HepG2 (cell line): ENCODE results near the gene ZNF324B. TPM values are rescaled to one million over a fixed set of nuclear protein-coding genes. Genes with fewer than 3 reads are reported as not detected.

Experiments used
- GABPB1 ChIP-seq: IDR thresholded peaks from 2 replicates; pipeline ENCODE4 v1.6.1; 2016; ENCODE audit warnings: mild to moderate bottlenecking, missing genetic modification reagents, moderate library complexity, missing compliant biosample characterization
- MTF2 ChIP-seq: sonication (generic); formaldehyde crosslinking; IDR thresholded peaks from 2 replicates; pipeline ENCODE4 v1.5.0; 2020; ENCODE audit warnings: missing genetic modification reagents, borderline replicate concordance
- NFE2L2 ChIP-seq: fragments of 150-350 bp; IDR thresholded peaks from 2 replicates; pipeline ENCODE4 v1.6.1; 2014; ENCODE audit warnings: low read length
- NRL ChIP-seq: sonication (generic); formaldehyde crosslinking; IDR thresholded peaks from 2 replicates; pipeline ENCODE4 v1.5.0; 2020; ENCODE audit warnings: missing genetic modification reagents, mild to moderate bottlenecking, moderate library complexity, borderline replicate concordance
- PHF20 ChIP-seq: sonication (generic); formaldehyde crosslinking; IDR thresholded peaks from 2 replicates; pipeline ENCODE4 v1.5.0; 2020; ENCODE audit warnings: mild to moderate bottlenecking, missing genetic modification reagents
- PHF5A ChIP-seq: IDR thresholded peaks from one replicate; pipeline ENCODE4 v1.6.1; 2018; ENCODE audit warnings: low read depth, missing genetic modification reagents; ENCODE audit not compliant: unreplicated experiment
- POGZ ChIP-seq: sonication (generic); formaldehyde crosslinking; IDR thresholded peaks from 2 replicates; pipeline ENCODE4 v1.4.0; 2020; ENCODE audit warnings: mild to moderate bottlenecking, missing genetic modification reagents
- RBM22 ChIP-seq: fragments of 200-400 bp; formaldehyde crosslinking; optimal IDR thresholded peaks from 2 replicates; pipeline ENCODE3; 2017; ENCODE audit warnings: mild to moderate bottlenecking, low read length, moderate library complexity
- REXO4 ChIP-seq: sonication (generic); formaldehyde crosslinking; IDR thresholded peaks from 2 replicates; pipeline ENCODE4 v1.8.0; 2022; ENCODE audit warnings: missing genetic modification reagents, mild to moderate bottlenecking, borderline replicate concordance
- SOX6 ChIP-seq, 2 experiments: fragments of 450-650 bp in 1 of 2; sonication (generic) in 1 of 2; formaldehyde crosslinking in 1 of 2; IDR thresholded peaks; 2 replicates each; pipeline versions ENCODE4 v1.4.0 to v1.6.1; 2017 to 2020; ENCODE audit warnings: antibody characterized with exemption in 1 of 2, mild to moderate bottlenecking in 1 of 2, missing genetic modification reagents in 1 of 2
- TCF7 ChIP-seq: sonication (generic); IDR thresholded peaks from 2 replicates; pipeline ENCODE4 v1.6.1; 2016; ENCODE audit warnings: antibody characterized with exemption, low read depth
- ZNF34 ChIP-seq: sonication (generic); formaldehyde crosslinking; IDR thresholded peaks from 2 replicates; pipeline ENCODE4 v1.4.0; 2020; ENCODE audit warnings: mild to moderate bottlenecking, missing genetic modification reagents, borderline replicate concordance
- ZNF362 ChIP-seq: sonication (generic); formaldehyde crosslinking; IDR thresholded peaks from 2 replicates; pipeline ENCODE4 v1.4.0; 2020; ENCODE audit warnings: missing genetic modification reagents, mild to moderate bottlenecking, borderline replicate concordance
- ZNF547 ChIP-seq: sonication (generic); formaldehyde crosslinking; IDR thresholded peaks from 2 replicates; pipeline ENCODE4 v1.5.1; 2020; ENCODE audit warnings: mild to moderate bottlenecking, missing genetic modification reagents
- ZNF572 ChIP-seq: sonication (generic); formaldehyde crosslinking; IDR thresholded peaks from 2 replicates; pipeline ENCODE4 v1.5.1; 2020; ENCODE audit warnings: mild to moderate bottlenecking, missing genetic modification reagents
- ZNF672 ChIP-seq: sonication (generic); formaldehyde crosslinking; IDR thresholded peaks from 2 replicates; pipeline ENCODE4 v1.8.1; 2022; ENCODE audit warnings: missing genetic modification reagents
- ZNF775 ChIP-seq: sonication (generic); formaldehyde crosslinking; IDR thresholded peaks from 2 replicates; pipeline ENCODE4 v1.4.0; 2020; ENCODE audit warnings: missing genetic modification reagents, mild to moderate bottlenecking, moderate library complexity, borderline replicate concordance
- ZSCAN30 ChIP-seq: sonication (generic); formaldehyde crosslinking; IDR thresholded peaks from 2 replicates; pipeline ENCODE4 v1.5.0; 2020; ENCODE audit warnings: mild to moderate bottlenecking, missing genetic modification reagents
- polyA plus RNA-seq, 8 experiments: library from polyadenylated mRNA; depleted of rRNA in 3 of 8; stranded (reverse) in 7 of 8; unstranded in 1 of 8; fragments of >200 nt; fragmentation: Illumina TruSeq in 4 of 8; extraction: Trizol in 4 of 8; gene quantifications; 2 replicates each; pipeline versions ENCODE4 v1.2.1 to v1.2.3, GENCODE V29; 2011 to 2016; ENCODE audit warnings: low read depth in 4 of 8, missing spikeins in 1 of 8, mixed read lengths in 1 of 8; ENCODE audit not compliant: insufficient read depth in 1 of 8
- total RNA-seq, 5 experiments: library from RNA; depleted of rRNA; stranded (reverse); fragments of >200 nt; fragmentation: Illumina TruSeq; extraction: Trizol; gene quantifications; 2 replicates each; pipeline ENCODE4 v1.2.3, GENCODE V29; 2016; ENCODE audit warnings: low read depth in 1 of 5
- TF ChIP-seq, protein P1 (sequence below): sonication (generic); formaldehyde crosslinking; IDR thresholded peaks from 2 replicates; pipeline ENCODE4 v1.8.0; 2022; ENCODE audit warnings: mild to moderate bottlenecking, missing genetic modification reagents, borderline replicate concordance
- TF ChIP-seq, protein P2 (sequence below): sonication (generic); formaldehyde crosslinking; IDR thresholded peaks from 2 replicates; pipeline ENCODE4 v1.4.0; 2020; ENCODE audit warnings: missing genetic modification reagents, low read depth, mild to moderate bottlenecking, borderline replicate concordance
- TF ChIP-seq, protein P3 (sequence below): sonication (generic); formaldehyde crosslinking; IDR thresholded peaks from 2 replicates; pipeline ENCODE4 v1.5.0; 2020; ENCODE audit warnings: mild to moderate bottlenecking, missing genetic modification reagents
- TF ChIP-seq, protein P4 (sequence below): sonication (generic); formaldehyde crosslinking; IDR thresholded peaks from 2 replicates; pipeline ENCODE4 v1.4.0; 2020; ENCODE audit warnings: mild to moderate bottlenecking, missing genetic modification reagents

ZNF324B gene
- total and polyA plus RNA-seq, 2 of the 13 experiments (the other 11 are each of a cell fraction or from before 2014, with no cell fraction given), result 0.53 to 3.0 TPM

- TF ChIP-seq ZNF672 (CRISPR knock-in tag) (no peak), POGZ (CRISPR knock-in tag) (0 out of 2 replicates have a peak, but pooled peaks have one; percentile 23), ZSCAN30 (CRISPR knock-in tag) (no peak), NFE2L2 (no peak), ZNF547 (CRISPR knock-in tag) (no peak), ZNF775 (CRISPR knock-in tag) (no peak), ZNF34 (CRISPR knock-in tag) (no peak), SOX6 (IDR thresholded peaks at IDR 0.05) (no peak), SOX6 (CRISPR knock-in tag; IDR thresholded peaks at IDR 0.05) (no peak), RBM22 (no peak), PHF20 (peak; percentile 72; the same call in 1 of the 2 replicates), TCF7 (no peak), REXO4 (CRISPR knock-in tag) (no peak), PHF5A (CRISPR knock-in tag) (no peak), ZNF362 (CRISPR knock-in tag) (no peak), MTF2 (CRISPR knock-in tag) (no peak), NRL (no peak; the same call in 1 of the 2 replicates), GABPB1 (CRISPR knock-in tag) (peak; percentile 97), ZNF572 (CRISPR knock-in tag) (0 out of 2 replicates have a peak, but pooled peaks have one; percentile 58)
- TF ChIP-seq, protein P1, sequence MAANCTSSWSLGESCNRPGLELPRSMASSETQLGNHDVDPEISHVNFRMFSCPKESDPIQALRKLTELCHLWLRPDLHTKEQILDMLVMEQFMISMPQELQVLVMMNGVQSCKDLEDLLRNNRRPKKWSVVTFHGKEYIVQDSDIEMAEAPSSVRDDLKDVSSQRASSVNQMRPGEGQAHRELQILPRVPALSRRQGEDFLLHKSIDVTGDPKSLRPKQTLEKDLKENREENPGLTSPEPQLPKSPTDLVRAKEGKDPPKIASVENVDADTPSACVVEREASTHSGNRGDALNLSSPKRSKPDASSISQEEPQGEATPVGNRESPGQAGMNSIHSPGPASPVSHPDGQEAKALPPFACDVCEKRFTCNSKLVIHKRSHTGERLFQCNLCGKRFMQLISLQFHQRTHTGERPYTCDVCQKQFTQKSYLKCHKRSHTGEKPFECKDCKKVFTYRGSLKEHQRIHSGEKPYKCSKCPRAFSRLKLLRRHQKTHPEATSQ (CRISPR knock-in tag), result no peak
- TF ChIP-seq, protein P2, sequence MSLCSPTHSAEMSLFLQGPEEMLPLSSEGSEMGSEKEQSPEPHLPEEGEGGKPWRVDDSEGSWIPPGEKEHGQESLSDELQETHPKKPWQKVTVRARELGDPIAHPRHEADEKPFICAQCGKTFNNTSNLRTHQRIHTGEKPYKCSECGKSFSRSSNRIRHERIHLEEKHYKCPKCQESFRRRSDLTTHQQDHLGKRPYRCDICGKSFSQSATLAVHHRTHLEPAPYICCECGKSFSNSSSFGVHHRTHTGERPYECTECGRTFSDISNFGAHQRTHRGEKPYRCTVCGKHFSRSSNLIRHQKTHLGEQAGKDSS (CRISPR knock-in tag), result no peak
- TF ChIP-seq, protein P3, sequence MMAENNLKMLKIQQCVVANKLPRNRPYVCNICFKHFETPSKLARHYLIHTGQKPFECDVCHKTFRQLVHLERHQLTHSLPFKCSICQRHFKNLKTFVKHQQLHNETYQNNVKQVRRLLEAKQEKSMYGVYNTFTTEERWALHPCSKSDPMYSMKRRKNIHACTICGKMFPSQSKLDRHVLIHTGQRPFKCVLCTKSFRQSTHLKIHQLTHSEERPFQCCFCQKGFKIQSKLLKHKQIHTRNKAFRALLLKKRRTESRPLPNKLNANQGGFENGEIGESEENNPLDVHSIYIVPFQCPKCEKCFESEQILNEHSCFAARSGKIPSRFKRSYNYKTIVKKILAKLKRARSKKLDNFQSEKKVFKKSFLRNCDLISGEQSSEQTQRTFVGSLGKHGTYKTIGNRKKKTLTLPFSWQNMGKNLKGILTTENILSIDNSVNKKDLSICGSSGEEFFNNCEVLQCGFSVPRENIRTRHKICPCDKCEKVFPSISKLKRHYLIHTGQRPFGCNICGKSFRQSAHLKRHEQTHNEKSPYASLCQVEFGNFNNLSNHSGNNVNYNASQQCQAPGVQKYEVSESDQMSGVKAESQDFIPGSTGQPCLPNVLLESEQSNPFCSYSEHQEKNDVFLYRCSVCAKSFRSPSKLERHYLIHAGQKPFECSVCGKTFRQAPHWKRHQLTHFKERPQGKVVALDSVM (CRISPR knock-in tag), result peak; percentile 36
- TF ChIP-seq, protein P4, sequence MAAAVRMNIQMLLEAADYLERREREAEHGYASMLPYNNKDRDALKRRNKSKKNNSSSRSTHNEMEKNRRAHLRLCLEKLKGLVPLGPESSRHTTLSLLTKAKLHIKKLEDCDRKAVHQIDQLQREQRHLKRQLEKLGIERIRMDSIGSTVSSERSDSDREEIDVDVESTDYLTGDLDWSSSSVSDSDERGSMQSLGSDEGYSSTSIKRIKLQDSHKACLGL (CRISPR knock-in tag), result no peak
Measured at GRCh38 chr19:58466760-58467589, 15.6 kb downstream of the ZNF324B start, which contains the start of gene ZNF324 (continued).
